ENCODE results near the gene IFI30. TPM values are rescaled to one million over a fixed set of nuclear protein-coding genes. Genes with fewer than 3 reads are reported as not detected.
A peak's percentile ranks its signal among the peaks of the same experiment; 100 is the strongest.

Gene IFI30
- total RNA-seq, 1 experiment from 2014 or later = 23.6 TPM

GRCh38 chr19:18190278-18190677, 16.7 kb downstream of the IFI30 start:
- H3K14ac ChIP-seq (ENCODE audit: insufficient read depth, low read length) = no peak overlapping the region
- no peak overlapping the region for H4K91ac ChIP-seq (ENCODE audit: insufficient read length, low read depth, low read length)
- no peak overlapping the region for H4K8ac ChIP-seq (replicated peaks; ENCODE audit: insufficient read length, low read depth, low read length)
- H3K9me3 ChIP-seq (ENCODE audit: control insufficient read depth, low read depth, low read length) = no peaks in the 10 kb centered on the region
- H3K79me2 ChIP-seq (ENCODE audit: insufficient read depth, low read length) = peaks cover 2% of the 10 kb centered on the region; the same call in 1 of the 2 replicates
- no peak overlapping the region for H3K27ac ChIP-seq (ENCODE audit: insufficient read length, low read depth, low read length)
- H4K5ac ChIP-seq (ENCODE audit: insufficient read length, low read depth, low read length) = no peak overlapping the region
- peaks cover 2% of the 10 kb centered on the region; the same call in 1 of the 2 replicates for H3K4me1 ChIP-seq (ENCODE audit: insufficient read depth, low read length)
- H2BK20ac ChIP-seq (ENCODE audit: low read depth, low read length, poor library complexity, severe bottlenecking) = no peak overlapping the region
- H3K23ac ChIP-seq (ENCODE audit: insufficient read length, low read depth, low read length) = no peak overlapping the region
- no CpG with 5 or more reads among the region's 4 CpGs for WGBS (ENCODE audit: extremely low coverage, insufficient read length, low lambda C conversion rate)
- H4K20me1 ChIP-seq (ENCODE audit: control insufficient read depth, insufficient read depth, insufficient read length) = no peaks in the 10 kb centered on the region
- H3K79me1 ChIP-seq (ENCODE audit: insufficient read depth, low read depth, low read length, poor library complexity, severe bottlenecking) = peaks cover 6% of the 10 kb centered on the region
- no peak overlapping the region for H2AFZ ChIP-seq (ENCODE audit: low read length)
- no peak for DNase-seq
- Mint-ChIP-seq H3K4me3 (no peak overlapping the region; a peak in 1 of 5 replicates), H3K36me3 (ENCODE audit: insufficient read depth in 1 of 3, low read depth in 3 of 3) (peaks cover 0 to 5% (median 4%) of the 10 kb centered on the region in 3 experiments; a peak in 2 of 7 replicates), H3K27ac (peak overlapping the region in 1 of 3 experiments; percentile 62; a peak in 1 of 7 replicates), H3K9me3 (no peaks in the 10 kb centered on the region; a peak in 1 of 5 replicates), H3K4me1 (peaks cover 22 to 25% of the 10 kb centered on the region in 2 experiments), H3K27me3 (ENCODE audit: low read depth) (no peaks in the 10 kb centered on the region; the same call in 1 of the 2 replicates)
- no peaks in the 10 kb centered on the region for H3K27me3 ChIP-seq (ENCODE audit: insufficient read depth, low read length)
- no peak overlapping the region for H2BK120ac ChIP-seq (ENCODE audit: low read depth, low read length, poor library complexity, severe bottlenecking)
- no peak overlapping the region for H3K4me2 ChIP-seq (ENCODE audit: insufficient read depth, insufficient read length, low read length)
- no peak overlapping the region for H3T11ph ChIP-seq (ENCODE audit: low read length)
- H3K4ac ChIP-seq (ENCODE audit: low read depth, low read length) = no peak overlapping the region
- no peak overlapping the region for H2AK5ac ChIP-seq (ENCODE audit: insufficient read length, low read length)
- no peak overlapping the region for H2BK12ac ChIP-seq (ENCODE audit: insufficient read length, low read depth, low read length)
- H2BK15ac ChIP-seq (ENCODE audit: low read depth, low read length) = no peak overlapping the region
- no peak overlapping the region for H3K56ac ChIP-seq (ENCODE audit: insufficient read length, low read depth, low read length)
- no peak overlapping the region for H3K18ac ChIP-seq (ENCODE audit: insufficient read length, low read depth, low read length)
- TF ChIP-seq, protein P1, sequence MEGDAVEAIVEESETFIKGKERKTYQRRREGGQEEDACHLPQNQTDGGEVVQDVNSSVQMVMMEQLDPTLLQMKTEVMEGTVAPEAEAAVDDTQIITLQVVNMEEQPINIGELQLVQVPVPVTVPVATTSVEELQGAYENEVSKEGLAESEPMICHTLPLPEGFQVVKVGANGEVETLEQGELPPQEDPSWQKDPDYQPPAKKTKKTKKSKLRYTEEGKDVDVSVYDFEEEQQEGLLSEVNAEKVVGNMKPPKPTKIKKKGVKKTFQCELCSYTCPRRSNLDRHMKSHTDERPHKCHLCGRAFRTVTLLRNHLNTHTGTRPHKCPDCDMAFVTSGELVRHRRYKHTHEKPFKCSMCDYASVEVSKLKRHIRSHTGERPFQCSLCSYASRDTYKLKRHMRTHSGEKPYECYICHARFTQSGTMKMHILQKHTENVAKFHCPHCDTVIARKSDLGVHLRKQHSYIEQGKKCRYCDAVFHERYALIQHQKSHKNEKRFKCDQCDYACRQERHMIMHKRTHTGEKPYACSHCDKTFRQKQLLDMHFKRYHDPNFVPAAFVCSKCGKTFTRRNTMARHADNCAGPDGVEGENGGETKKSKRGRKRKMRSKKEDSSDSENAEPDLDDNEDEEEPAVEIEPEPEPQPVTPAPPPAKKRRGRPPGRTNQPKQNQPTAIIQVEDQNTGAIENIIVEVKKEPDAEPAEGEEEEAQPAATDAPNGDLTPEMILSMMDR (conservative IDR thresholded peaks at IDR 0.05) = no peak
- H2BK5ac ChIP-seq (ENCODE audit: insufficient read length, low read length) = no peak overlapping the region
- peaks cover 8% of the 10 kb centered on the region for H3K23me2 ChIP-seq (ENCODE audit: insufficient read length, low read depth, low read length, poor library complexity, severe bottlenecking)
- no peak overlapping the region for H3K9ac ChIP-seq (ENCODE audit: extremely low read depth, insufficient read length, low read length)
